ENCODE results near the gene PARD3. TPM values are rescaled to one million over a fixed set of nuclear protein-coding genes. Genes with fewer than 3 reads are reported as not detected.
"Not testable (repeated sequence)": the region's sequence is repeated elsewhere in the genome, so short reads cannot be mapped to it uniquely, and the experiment has no call there.

Gene PARD3
- 23.1 and 29.4 TPM in 2 replicates for total RNA-seq

DNA sequence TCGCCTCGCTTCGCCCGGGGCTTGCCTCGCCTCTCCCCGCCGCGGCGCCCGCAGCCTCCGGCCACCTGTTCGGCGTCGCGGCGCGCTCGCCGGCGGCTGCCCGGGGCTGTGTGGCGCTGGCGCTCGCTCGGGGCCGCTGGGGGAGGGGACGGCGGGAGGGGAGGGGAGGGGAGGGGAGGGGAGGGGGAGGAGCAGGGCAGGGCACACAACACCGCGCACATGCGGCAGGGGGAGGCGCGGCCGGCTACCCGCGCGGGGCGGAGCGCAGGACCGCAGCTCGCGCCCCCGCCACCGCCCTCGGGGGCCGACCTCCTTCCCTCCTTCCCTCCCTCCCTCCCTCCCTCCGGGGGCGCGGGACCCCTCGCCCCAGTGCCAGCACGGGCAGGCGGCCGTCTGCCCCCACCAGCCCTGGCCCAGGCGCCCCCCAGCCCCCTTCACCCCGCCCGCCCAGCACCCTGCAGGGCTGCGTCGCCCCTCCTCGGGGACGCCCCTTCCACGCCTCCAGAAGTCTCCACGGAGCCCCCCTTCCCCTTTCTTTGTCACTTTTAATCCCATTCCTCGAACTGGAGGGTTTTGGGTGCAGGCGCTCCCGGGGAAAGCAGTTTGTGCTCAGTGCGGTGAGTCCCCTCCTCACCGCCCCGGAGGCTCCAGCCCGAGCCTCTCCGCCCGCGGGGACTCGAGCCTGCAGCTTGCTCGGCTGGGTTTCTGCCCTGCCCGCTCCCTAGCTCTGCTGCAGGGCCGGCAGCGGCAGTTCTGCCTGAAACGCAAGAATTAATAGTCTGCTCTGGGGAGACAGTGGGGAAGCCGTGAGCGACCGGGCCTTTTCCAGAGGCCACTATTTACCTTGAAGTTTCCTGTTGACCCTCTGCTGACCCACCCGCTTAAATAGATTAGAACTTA is at the start of gene PARD3:
PARD3 (minus strand) TSS at position 112 of the 900 bp plus-strand sequence. CDS start 301 bp downstream, outside the sequence.
- peak; percentile 61 to 86 for DNase-seq (ENCODE audit: low read depth in 2 of 2)

DNA sequence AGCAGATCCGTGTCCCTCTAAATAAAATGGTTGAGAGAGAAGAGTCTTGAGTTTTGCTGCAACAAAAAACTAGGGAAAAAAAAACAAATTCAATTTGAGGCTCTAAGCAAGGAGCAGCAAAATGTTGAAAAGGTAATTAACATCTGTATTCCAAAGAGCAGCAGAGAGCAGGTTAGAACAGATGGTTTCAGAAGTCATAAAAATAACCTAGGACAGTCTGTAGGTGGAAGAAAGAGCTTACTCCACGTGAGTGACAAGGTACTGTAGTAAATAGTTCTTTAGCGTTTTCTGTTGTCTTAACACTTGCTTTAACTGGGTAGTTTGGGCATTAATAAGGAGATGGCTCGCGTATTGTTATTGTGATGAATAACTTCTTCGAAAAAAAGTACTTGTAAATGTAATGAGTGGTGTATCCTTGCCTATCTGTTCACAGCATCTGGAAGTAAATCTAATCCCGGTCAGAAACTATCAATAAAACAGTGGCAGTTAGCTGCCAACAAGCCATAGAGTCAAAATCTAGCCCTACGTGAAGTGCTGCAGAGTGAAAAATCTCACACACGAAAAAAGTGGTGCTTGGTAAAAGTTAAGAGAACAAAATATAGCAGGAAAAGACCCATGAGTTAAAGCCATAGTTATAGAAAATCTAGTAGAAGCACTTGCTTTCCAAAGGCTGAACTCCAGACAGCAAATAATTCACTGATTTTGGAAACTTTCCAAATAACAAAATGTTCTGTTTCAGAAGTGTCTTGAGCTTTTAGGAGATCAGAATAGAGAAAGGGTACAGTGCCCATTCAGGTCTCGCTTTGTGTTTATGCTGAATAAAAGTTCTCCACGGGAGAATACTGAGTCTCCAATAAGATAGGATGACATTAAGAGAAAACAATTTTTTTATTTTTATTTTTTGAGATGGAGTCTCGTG is 49.3 kb upstream of the PARD3 start:
- DNase-seq (ENCODE audit: low read depth in 2 of 2): no peak

DNA sequence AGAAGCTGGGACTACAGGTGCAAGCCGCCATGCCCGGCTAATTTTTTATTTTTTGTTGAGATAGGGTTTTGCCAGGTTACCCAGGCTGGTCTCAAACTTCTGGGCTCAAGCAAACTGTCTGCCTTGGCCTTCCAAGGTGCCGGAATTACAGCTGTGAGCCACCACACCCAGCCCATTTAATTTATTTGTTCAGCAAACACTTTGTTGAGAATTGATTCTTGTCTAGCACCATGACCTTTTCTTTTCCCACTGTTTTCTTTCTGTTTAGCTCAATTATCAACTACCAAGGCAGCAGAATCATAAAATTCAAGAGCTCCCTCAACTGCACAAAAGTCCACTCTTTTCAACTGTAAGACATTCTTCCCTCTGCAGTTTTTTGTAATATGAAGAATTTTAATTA is 47.8 kb upstream of the PARD3 start:
- DNase-seq (ENCODE audit: low read depth in 2 of 2): no peak

DNA sequence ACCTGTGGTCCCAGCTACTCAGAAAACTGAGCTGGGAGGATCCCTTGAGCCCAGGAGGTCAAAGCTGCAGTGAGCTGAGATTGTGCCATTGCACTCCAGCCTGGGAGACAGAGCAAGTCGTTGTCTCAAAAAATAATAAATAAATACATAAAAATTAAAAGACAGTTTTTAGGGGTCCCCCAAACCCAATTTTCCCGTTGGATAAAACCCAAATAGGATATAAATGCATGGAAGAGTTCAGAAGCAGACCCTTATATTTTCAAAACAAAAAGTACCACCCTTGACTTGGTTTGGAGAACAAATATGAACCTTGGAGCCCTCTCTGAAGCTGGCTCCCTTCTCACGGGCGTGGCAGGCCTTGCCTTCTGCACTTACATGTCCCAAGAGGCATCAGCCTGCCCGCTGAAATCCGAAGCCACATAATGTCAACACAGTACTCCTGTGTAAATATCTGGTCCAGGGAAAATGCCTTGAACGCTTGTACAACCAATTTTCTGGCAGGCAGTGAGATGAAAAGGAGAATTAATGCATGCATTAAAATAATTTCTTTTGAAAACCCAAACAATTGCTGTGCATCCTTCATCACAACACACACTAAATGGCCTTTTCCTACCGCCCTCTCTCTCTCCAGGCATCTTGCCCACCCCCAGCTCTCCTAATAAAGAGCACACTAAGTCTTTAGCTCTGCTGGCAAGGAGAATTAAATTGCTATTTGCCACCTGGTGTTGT is 46.4 kb upstream of the PARD3 start:
- no peak for DNase-seq (ENCODE audit: low read depth in 2 of 2)

- DNase-seq (ENCODE audit: low read depth in 2 of 2): no peak
Observed at GRCh38 chr10:34859170-34859569, 44.1 kb upstream of the PARD3 start.

- DNase-seq (ENCODE audit: low read depth in 2 of 2): no peak
Observed at GRCh38 chr10:34858003-34858402, 42.9 kb upstream of the PARD3 start.

DNA sequence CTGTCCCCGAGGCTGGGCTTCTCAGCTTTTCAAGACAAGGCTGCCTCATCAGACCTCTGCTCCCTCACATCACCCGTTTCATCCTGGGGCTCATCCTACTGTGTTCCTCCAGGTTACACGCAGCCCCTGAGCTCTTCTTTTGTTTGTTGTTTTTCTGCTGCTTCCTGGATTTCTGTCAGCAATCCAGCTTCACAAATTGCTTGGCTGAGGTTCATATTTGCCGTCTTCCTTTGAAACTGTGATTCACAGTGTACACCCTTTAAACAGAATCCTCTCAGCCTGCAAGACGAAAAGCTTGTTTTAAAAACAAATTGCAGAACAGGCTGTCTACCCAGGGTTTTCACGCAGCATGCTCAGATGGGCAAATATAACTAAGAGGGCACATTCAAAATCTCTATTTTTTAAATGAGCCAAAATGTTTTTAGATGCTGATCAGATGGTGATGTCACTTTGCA is 39.1 kb upstream of the PARD3 start:
- peak; percentile 58 to 74 for DNase-seq (ENCODE audit: low read depth in 2 of 2)

- no peak for DNase-seq (ENCODE audit: low read depth in 2 of 2)
Observed at GRCh38 chr10:34853357-34853756, 38.3 kb upstream of the PARD3 start.

GRCh38 chr10:34850558-34850957 is 35.5 kb upstream of the PARD3 start:
- DNase-seq (ENCODE audit: low read depth in 2 of 2): no peak

DNA sequence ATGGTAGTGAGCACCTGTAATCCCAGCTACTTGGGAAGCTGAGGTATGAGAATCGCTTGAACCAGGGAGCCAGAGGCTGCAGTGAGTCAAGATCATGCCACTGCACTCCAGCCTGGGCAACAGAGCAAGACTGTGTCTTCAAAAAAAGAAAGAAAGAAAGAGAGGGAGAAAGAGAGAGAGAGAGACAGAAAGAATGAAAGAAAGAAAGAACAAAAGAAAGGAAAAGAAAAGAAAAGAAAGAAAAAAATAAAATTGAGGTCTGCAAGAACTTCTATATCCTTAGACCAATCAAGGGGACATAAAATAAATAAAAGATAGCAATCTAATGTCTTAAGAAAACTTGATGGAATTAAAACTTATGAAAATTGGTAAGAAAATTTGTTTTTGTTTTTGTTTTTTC is 34.9 kb upstream of the PARD3 start:
- no peak for DNase-seq (ENCODE audit: low read depth in 2 of 2)

GRCh38 chr10:34845070-34845469 is 30.0 kb upstream of the PARD3 start:
- no peak for DNase-seq (ENCODE audit: low read depth in 2 of 2)

DNA sequence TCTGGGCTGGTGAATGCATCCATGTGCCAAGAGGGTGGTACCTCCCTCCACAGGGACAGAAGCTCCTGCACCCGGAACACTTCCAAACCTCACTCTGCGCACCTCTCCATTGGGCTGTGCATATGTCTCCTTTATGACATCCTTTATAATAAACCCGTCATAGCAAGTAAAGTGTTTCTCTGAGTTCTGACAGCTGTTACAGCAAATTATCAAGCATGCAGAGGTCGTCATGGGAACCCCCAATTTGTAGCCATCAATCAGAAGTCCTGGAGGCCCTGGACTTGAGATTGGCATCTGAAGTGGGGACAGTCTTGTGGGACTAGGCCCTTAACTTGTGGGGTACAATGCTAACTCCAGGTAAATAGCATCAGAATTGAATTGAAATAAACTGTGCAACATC is 29.4 kb upstream of the PARD3 start:
- DNase-seq (ENCODE audit: low read depth in 2 of 2): no peak

GRCh38 chr10:34843470-34843869 is 28.4 kb upstream of the PARD3 start:
- not testable (repeated sequence) for DNase-seq (ENCODE audit: low read depth in 2 of 2)

DNA sequence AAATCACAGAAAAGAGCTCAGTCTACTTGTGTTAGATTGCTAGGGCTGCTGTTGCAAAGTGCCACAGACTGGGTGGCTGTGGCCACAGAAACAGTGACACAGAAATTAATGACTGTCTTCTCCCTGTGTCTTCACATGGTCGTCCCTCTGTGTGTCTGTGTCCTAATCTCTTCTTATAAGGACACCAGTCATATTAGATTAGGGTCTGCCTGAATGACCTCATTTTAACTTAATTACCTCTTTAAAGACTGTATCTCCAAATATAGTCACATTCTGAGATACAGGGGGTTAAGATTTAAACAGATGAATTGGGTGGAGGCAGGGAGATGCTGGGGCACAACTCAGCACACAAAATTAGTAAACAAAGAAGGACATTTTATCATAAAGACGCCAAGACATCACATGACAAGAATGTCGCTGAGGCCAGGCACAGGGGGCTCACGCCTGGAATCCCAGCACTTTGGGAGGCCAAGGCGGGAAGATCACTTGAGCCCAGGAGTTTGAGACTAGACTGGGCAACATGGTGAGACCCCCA is 23.3 kb upstream of the PARD3 start:
- DNase-seq (ENCODE audit: low read depth in 2 of 2): no peak

- no peak for DNase-seq (ENCODE audit: low read depth in 2 of 2)
Observed at GRCh38 chr10:34835908-34836508, 20.9 kb upstream of the PARD3 start.

GRCh38 chr10:34834274-34834673 is 19.2 kb upstream of the PARD3 start:
- no peak for DNase-seq (ENCODE audit: low read depth in 2 of 2)

- no peak for DNase-seq (ENCODE audit: low read depth in 2 of 2)
Observed at GRCh38 chr10:34830217-34830822, 15.2 kb upstream of the PARD3 start.

GRCh38 chr10:34826857-34827766 is 12.0 kb upstream of the PARD3 start:
- DNase-seq (ENCODE audit: low read depth in 2 of 2): no peak

DNA sequence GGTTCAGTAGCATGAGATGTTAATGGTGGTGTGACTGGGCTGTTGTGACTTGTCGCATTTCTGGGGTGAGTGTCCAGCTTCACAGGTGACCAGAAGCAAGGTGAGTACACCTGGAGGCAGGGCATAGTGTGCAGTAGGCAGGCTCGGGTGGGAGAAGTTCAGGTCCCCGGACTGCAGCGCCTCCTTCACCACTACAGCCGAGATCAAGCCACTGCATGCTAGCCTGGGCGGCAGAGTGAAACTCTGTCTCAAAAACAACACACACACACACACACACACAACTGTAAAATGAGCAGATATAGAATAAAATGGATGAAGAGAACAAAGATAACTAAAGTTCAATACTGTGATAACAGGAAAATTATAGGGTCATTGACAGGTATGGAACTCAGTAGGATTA is 11.1 kb upstream of the PARD3 start:
- DNase-seq (ENCODE audit: low read depth in 2 of 2): no peak

Data from lung microvascular endothelial cell (primary cell).